Hindlimb muscle (tissue), 1 donor: ENCODE measurements around the gene GPRIN1. TPM values are rescaled to one million over a fixed set of nuclear protein-coding genes. Genes with fewer than 3 reads are reported as not detected.

Experiments used
- DNase-seq: peaks from one replicate; pipeline ENCODE4 v3.0.0-alpha.2; 2013
- polyA plus RNA-seq: library from polyadenylated mRNA; unstranded; fragments of 120-200 nt; gene quantifications from one replicate; pipeline ENCODE4 v1.2.1, GENCODE V29; 2013; ENCODE audit not compliant: insufficient read length

Gene GPRIN1
- 0.75 TPM for polyA plus RNA-seq

- peak; percentile 68 for DNase-seq
Observed at GRCh38 chr5:176609724-176610434, at the start of gene GPRIN1. TSS of gene GPRIN1 (minus strand) at chr5:176610156. CDS start at chr5:176599834, 10,322 bp downstream.

GRCh38 chr5:176659512-176659839, 49.5 kb upstream of the GPRIN1 start:
- DNase-seq = no peak

- no peak for DNase-seq
Observed at GRCh38 chr5:176658817-176659511, 49.0 kb upstream of the GPRIN1 start.

- DNase-seq = peak; percentile 59
Observed at GRCh38 chr5:176658007-176658599, 48.1 kb upstream of the GPRIN1 start.

GRCh38 chr5:176656467-176656990, 46.6 kb upstream of the GPRIN1 start:
- no peak for DNase-seq

- DNase-seq = no peak
Observed at GRCh38 chr5:176654856-176655255, 44.9 kb upstream of the GPRIN1 start.

GRCh38 chr5:176653401-176654385, 43.7 kb upstream of the GPRIN1 start:
- no peak for DNase-seq

- DNase-seq = no peak
Observed at GRCh38 chr5:176652136-176652535, 42.2 kb upstream of the GPRIN1 start.

- no peak for DNase-seq
Observed at GRCh38 chr5:176651472-176651980, 41.6 kb upstream of the GPRIN1 start.

- no peak for DNase-seq
Observed at GRCh38 chr5:176650354-176650884, 40.5 kb upstream of the GPRIN1 start.

- DNase-seq = no peak
Observed at GRCh38 chr5:176648474-176649194, 38.7 kb upstream of the GPRIN1 start.

GRCh38 chr5:176647843-176648473, 38.0 kb upstream of the GPRIN1 start:
- DNase-seq = peak; percentile 43

- peak; percentile 100 for DNase-seq
Observed at GRCh38 chr5:176647030-176647842, 37.3 kb upstream of the GPRIN1 start, which contains the start of gene TSPAN17. TSS of gene TSPAN17 (plus strand) at chr5:176647484. CDS start at chr5:176647616, 132 bp downstream.

- no peak for DNase-seq
Observed at GRCh38 chr5:176646707-176647029, 36.7 kb upstream of the GPRIN1 start.

- no peak for DNase-seq
Observed at GRCh38 chr5:176646049-176646706, 36.2 kb upstream of the GPRIN1 start.

- DNase-seq = no peak
Observed at GRCh38 chr5:176644878-176645670, 35.1 kb upstream of the GPRIN1 start.

- DNase-seq = no peak
Observed at GRCh38 chr5:176644294-176644693, 34.3 kb upstream of the GPRIN1 start.
